ENCODE results near the gene TENM4.

GRCh38 chr11:78787696-78788095, 653.1 kb downstream of the TENM4 start:
- TF ChIP-seq, protein P1, sequence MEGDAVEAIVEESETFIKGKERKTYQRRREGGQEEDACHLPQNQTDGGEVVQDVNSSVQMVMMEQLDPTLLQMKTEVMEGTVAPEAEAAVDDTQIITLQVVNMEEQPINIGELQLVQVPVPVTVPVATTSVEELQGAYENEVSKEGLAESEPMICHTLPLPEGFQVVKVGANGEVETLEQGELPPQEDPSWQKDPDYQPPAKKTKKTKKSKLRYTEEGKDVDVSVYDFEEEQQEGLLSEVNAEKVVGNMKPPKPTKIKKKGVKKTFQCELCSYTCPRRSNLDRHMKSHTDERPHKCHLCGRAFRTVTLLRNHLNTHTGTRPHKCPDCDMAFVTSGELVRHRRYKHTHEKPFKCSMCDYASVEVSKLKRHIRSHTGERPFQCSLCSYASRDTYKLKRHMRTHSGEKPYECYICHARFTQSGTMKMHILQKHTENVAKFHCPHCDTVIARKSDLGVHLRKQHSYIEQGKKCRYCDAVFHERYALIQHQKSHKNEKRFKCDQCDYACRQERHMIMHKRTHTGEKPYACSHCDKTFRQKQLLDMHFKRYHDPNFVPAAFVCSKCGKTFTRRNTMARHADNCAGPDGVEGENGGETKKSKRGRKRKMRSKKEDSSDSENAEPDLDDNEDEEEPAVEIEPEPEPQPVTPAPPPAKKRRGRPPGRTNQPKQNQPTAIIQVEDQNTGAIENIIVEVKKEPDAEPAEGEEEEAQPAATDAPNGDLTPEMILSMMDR (IDR thresholded peaks at IDR 0.05; ENCODE audit: poor library complexity, severe bottlenecking): no peak
- TF ChIP-seq POLR2AphosphoS5 (IDR thresholded peaks at IDR 0.05) (no peak), EZH2 (IDR thresholded peaks at IDR 0.05; ENCODE audit: borderline replicate concordance, insufficient read depth, low read length, poor library complexity, severe bottlenecking) (no peak), MXI1 (conservative IDR thresholded peaks at IDR 0.05; ENCODE audit: poor library complexity, severe bottlenecking) (no peak), EP300 (conservative IDR thresholded peaks at IDR 0.05; ENCODE audit: poor library complexity, severe bottlenecking) (no peak), RAD21 (conservative IDR thresholded peaks at IDR 0.05) (no peak), SMC3 (conservative IDR thresholded peaks at IDR 0.05; ENCODE audit: poor library complexity) (no peak)
- TF ChIP-seq, protein P2, sequence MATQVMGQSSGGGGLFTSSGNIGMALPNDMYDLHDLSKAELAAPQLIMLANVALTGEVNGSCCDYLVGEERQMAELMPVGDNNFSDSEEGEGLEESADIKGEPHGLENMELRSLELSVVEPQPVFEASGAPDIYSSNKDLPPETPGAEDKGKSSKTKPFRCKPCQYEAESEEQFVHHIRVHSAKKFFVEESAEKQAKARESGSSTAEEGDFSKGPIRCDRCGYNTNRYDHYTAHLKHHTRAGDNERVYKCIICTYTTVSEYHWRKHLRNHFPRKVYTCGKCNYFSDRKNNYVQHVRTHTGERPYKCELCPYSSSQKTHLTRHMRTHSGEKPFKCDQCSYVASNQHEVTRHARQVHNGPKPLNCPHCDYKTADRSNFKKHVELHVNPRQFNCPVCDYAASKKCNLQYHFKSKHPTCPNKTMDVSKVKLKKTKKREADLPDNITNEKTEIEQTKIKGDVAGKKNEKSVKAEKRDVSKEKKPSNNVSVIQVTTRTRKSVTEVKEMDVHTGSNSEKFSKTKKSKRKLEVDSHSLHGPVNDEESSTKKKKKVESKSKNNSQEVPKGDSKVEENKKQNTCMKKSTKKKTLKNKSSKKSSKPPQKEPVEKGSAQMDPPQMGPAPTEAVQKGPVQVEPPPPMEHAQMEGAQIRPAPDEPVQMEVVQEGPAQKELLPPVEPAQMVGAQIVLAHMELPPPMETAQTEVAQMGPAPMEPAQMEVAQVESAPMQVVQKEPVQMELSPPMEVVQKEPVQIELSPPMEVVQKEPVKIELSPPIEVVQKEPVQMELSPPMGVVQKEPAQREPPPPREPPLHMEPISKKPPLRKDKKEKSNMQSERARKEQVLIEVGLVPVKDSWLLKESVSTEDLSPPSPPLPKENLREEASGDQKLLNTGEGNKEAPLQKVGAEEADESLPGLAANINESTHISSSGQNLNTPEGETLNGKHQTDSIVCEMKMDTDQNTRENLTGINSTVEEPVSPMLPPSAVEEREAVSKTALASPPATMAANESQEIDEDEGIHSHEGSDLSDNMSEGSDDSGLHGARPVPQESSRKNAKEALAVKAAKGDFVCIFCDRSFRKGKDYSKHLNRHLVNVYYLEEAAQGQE (IDR thresholded peaks at IDR 0.05; ENCODE audit: borderline replicate concordance): no peak
